A673 (cell line): ENCODE data around the gene RNPEP.

Experiments
- CTCF ChIP-seq: fragments of 300-800, 200-600 bp; sonication (generic); conservative IDR thresholded peaks from 2 replicates; pipeline ENCODE4 v1.5.1; 2017; ENCODE audit warnings: low read depth, mild to moderate bottlenecking, antibody characterized with exemption, low read length, moderate library complexity, mixed read lengths
- EZH2 ChIP-seq: fragments of 200-600 bp; sonication (generic); IDR thresholded peaks from 2 replicates; pipeline ENCODE4 v1.6.1; 2017; ENCODE audit warnings: borderline replicate concordance, low read depth, mild to moderate bottlenecking, mixed read lengths, antibody characterized with exemption, low read length; ENCODE audit not compliant: poor library complexity, severe bottlenecking

- TF ChIP-seq CTCF: no peak
- no peak for TF ChIP-seq EZH2
Measured at GRCh38 chr1:201939148-201939547, 43.3 kb upstream of the RNPEP start.
